IPS-18c (cell line): ENCODE data around the gene MAS1.
"Not testable (repeated sequence)": the region's sequence is repeated elsewhere in the genome, so short reads cannot be mapped to it uniquely, and the experiment has no call there.

ENCODE experiments used
- H3K4me3 ChIP-seq: 2 replicates; pipeline ENCODE4 v1.7.0; 2013; ENCODE audit warnings: low read depth, mild to moderate bottlenecking, low read length, moderate library complexity; ENCODE audit not compliant: insufficient read depth
- H3K9me3 ChIP-seq: one replicate; pipeline ENCODE4 v1.6.1; 2013; ENCODE audit warnings: mild to moderate bottlenecking, low read length, moderate library complexity; ENCODE audit not compliant: control insufficient read depth, insufficient read depth

Gene MAS1

GRCh38 chr6:159906400-159906799, 15.6 kb downstream of the MAS1 start:
- no peaks in the 10 kb centered on the region for H3K9me3 ChIP-seq
- no peak overlapping the region for H3K4me3 ChIP-seq

DNA sequence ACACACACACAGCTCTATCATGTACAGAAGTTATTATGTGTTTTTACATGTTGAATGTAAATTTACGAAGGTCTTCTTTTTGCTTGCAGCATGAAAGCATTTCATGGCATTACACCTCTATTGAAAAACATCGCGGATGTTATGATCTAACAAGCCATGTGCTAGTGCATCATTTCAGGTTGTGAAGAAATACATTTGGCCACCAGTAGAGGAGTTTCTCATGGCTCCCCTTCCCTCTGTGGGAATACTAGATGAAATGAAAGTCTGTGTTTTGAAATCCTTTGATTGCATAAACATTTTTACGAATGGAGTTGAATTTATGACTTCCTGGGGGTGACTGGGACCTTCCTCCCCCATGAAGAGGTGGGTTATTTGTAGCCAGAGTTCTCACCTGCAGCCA, 17.7 kb downstream of the MAS1 start:
- Histone ChIP-seq H3K4me3 (no peak overlapping the region), H3K9me3 (no peaks in the 10 kb centered on the region)

GRCh38 chr6:159908979-159909378, 18.2 kb downstream of the MAS1 start:
- Histone ChIP-seq H3K4me3 (no peak overlapping the region), H3K9me3 (no peaks in the 10 kb centered on the region)

- H3K4me3 ChIP-seq: no peak overlapping the region
- no peaks in the 10 kb centered on the region for H3K9me3 ChIP-seq
Measured at GRCh38 chr6:159910342-159910741, 19.6 kb downstream of the MAS1 start.

DNA sequence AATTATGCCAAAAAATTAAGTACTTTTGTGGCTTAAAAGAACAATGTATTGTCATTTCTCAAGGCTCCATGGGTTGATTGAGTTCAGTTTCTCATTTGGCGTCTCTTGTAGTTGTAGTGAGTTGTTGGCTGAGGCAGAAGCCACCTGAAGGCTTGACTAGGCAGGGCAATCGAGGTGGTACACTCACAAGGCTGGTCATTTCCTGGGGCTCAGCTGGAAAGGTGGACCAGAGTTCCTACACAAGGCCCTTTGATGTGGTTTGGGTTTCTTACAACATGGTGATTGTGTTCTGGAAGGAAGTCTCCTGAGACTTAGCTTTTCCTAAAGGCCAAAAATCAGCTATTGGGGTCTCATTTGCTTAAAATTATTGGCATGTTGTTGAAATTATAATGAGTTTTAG, 22.6 kb downstream of the MAS1 start:
- H3K4me3 ChIP-seq: no peak overlapping the region
- no peaks in the 10 kb centered on the region for H3K9me3 ChIP-seq

DNA sequence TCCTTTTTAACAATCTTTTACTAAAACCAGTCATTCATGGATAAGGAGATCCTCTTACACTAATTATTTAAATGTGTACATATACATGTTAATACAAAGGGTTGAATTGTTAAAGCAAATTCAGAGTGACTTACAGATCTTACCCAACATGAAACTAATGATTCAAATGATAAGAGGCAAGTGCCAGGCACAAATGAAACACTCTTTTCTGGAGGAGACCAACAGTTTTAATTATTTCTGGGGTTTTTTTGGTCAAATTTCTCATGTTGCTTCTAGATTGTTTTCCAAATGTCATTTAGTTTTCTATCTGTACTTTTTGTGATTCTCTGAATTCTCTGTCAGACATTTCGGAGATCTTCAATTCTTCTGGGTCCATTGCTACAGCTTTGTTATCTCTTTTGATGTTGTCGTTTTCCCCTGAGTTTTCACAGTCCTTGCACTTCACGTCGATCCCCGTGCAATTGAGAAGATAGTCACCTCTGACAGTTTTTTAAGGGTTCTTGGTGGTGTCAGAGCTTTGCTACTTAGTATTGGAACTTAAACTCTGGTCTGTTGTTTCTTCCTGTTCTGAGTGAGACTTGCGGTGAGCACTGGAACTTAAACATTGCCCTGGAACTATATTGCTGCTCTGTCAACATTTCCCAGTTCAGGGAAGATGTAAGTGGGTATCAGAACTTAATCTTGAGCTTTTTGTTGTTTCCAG, 23.2 kb downstream of the MAS1 start:
- Histone ChIP-seq H3K9me3 (no peaks in the 10 kb centered on the region), H3K4me3 (no peak overlapping the region)

- Histone ChIP-seq H3K9me3 (no peaks in the 10 kb centered on the region), H3K4me3 (no peak overlapping the region)
Measured at GRCh38 chr6:159914565-159914923, 23.8 kb downstream of the MAS1 start.

DNA sequence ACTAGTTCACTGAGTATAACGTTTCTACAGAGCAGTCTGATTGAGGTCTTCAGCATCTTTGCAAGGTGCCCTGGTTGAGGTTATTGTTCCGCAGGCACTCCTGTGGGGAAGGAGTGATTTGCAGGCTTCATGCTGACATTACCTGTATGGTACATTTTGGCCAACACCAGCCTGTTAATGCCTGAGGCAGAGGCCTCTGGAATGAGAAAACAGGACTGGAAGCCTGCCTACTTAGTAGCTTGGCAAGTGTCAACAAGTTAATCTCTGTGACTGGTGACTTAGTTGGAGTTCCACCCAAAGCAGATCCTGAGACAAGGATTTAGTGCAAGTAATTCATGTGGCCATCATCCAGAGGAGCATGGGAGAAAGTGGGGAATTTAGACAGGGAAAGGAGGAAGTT, 24.6 kb downstream of the MAS1 start:
- Histone ChIP-seq H3K4me3 (no peak overlapping the region), H3K9me3 (no peaks in the 10 kb centered on the region)

DNA sequence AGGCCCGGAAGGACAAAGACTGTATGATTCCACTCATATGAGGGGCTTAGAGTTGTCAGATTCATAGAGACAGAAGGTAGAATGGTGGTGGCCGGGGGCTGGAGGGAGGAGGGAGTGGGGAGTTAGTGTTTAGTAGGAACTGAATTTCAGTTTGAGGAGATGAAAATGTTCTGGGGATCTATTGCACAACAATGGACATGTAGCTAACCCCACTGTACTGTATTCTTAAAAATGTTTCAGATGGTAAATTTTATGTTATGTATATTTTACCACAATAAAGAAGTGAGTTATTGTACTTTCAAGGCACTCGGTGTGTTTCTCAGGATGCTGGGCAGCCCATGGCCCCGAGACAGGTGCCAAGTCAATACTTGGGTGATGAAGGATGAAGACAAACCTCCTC, 25.4 kb downstream of the MAS1 start:
- no peaks in the 10 kb centered on the region for H3K9me3 ChIP-seq
- H3K4me3 ChIP-seq: no peak overlapping the region

DNA sequence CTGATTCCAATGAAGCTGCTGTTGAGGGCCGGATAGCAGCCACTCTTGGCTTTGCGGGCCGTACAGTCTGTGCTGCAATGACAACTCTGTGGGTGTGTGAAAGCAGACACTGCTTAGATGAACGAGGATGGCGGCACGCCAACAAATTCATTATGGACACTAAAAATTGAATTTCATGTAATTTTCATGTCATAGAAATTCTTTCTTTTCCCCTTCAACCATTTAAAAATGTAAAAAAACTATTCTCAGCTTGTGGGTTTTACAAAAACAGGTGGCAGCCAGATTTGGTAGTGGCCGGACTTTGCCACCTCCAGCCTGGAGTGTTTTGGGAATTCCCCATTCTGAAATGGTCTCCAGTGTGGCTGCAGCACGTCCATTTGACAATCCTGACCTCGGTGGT, 26.0 kb downstream of the MAS1 start:
- no peak overlapping the region for H3K4me3 ChIP-seq
- no peaks in the 10 kb centered on the region for H3K9me3 ChIP-seq

DNA sequence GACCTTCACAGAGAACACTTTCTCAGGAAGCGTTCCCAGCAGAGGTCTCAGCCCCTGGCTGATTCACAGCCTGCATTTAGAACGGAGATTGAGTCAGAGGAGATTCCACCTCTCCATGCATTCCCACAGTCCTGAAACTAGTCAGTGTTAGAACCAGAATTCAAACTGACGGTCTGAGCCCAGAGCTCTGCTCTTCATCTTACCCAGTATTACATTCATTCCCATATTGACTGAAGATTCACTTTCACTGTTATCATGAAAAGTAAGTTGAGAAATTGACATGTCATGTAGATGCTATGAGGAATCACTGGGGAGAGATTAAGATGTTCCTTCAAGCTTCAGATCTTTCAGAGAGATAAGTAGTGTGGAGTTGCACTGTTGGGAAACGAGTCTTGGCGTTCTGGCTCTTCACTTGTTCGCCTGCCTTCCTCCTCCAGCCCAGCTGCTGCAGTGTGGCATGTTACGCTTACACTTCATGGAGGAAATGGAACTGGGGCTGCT, 28.3 kb downstream of the MAS1 start:
- no peak overlapping the region for H3K4me3 ChIP-seq
- H3K9me3 ChIP-seq: no peaks in the 10 kb centered on the region

DNA sequence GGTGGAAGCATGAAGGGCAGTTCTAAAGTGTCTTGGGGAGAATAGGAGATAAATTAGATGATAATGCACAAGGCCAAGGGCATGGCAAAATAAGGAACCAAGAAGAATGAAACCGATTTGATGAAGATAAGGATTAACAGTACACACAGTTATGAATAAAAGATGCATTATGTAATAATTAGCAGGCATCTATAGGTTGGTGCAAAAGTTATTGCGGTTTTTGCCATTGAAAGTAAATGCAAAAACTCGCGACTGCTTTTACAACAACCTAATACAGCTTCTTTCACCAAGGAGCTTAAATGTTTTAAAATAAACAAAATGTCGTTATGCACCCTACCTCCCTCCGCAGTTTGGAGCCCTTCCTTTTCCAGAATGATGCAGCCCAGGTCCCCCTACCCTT, 29.0 kb downstream of the MAS1 start:
- Histone ChIP-seq H3K9me3 (no peaks in the 10 kb centered on the region), H3K4me3 (no peak overlapping the region)

DNA sequence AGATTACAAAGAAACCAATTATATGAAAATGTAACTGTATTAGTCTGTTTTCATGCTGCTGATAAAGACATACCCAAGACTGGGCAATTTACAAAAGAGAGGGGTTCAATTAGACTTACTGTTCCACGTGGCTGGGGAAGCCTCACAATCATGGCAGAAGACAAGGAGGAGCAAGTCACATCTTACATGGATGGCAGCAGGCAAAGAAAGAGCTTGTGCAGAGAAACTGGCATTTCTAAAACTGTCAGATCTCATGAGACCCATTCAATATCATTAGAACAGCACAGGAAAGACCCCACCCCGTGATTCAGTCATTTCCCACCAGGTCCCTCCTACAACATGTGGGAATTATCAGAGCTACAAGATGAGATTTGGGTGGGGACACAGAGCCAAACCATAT, 33.4 kb downstream of the MAS1 start:
- not testable (repeated sequence) for H3K4me3 ChIP-seq, H3K9me3 ChIP-seq

DNA sequence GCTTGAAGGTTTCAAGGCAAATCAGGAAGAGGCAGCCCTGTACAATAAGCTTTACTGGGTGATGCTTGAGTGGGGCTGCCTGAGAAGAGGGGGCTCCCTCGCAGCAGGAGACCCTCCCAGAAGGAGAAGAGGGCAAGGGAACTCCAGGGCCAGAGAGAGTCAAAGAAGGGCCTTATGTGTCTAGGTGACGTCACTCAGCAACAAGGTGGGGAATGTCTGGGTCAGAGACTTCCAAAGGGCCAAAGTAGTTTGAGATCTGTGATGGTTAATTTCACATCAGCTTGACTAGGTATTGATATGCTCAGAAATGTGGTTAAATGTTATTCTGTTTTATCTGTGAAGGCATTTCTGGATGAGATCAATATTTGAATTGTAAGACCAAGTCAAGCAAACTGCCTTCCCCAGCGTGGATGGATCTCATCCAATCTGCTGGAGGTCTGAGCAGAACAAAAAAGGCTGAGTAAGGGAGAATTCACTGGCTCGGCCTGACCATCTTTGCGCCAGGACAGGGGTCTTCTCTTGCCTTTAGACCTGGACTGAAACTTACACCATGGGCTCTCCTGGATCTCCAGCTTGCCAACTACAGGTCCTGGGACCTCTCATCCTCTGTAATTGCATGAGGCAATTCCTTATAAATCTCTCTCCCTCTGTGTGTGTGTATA, 35.9 kb downstream of the MAS1 start:
- H3K9me3 ChIP-seq: no peaks in the 10 kb centered on the region
- H3K4me3 ChIP-seq: no peak overlapping the region

- no peak overlapping the region for H3K4me3 ChIP-seq
- H3K9me3 ChIP-seq: no peaks in the 10 kb centered on the region
Measured at GRCh38 chr6:159929819-159930218, 39.0 kb downstream of the MAS1 start.

DNA sequence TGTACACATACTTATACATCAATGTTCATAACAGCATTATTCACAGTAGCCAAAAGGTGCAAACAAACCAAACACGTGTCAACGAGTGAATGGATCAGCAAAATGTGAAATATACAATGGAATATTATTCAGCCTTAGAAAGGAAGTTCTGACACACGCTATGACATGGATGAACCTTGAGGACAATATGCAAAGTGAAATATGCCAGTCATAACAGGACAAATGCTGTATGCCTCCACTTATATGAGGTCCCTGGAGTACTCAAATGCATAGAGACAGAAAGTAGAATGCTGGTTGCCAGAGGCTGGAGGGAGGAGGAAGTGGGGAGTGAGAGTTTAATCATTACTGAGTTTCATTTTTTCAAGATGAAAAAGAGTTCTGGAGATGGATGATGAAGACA, 40.3 kb downstream of the MAS1 start:
- H3K9me3 ChIP-seq: no peaks in the 10 kb centered on the region
- H3K4me3 ChIP-seq: no peak overlapping the region

- Histone ChIP-seq H3K9me3 (no peaks in the 10 kb centered on the region), H3K4me3 (no peak overlapping the region)
Measured at GRCh38 chr6:159931846-159932245, 41.1 kb downstream of the MAS1 start.

DNA sequence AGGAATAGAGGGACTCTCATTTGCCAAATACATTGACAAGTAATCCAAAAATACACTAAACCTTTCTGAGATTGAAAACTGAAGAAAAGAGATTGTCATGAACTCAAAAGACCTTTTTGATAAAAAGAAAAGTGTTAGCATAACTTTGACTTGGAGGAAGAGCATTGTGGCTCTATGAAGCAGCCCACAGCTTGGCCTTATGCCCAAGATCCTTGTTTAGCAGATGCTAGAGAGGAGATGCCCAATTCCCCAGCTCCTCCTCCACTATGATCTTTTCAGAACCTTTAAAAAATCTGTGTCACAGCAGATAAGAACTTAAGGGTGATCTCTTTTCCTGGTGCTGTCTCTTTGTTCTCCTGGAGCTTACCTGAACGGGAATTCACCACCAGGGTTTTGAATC, 42.3 kb downstream of the MAS1 start:
- no peaks in the 10 kb centered on the region for H3K9me3 ChIP-seq
- H3K4me3 ChIP-seq: no peak overlapping the region

- H3K4me3 ChIP-seq: no peak overlapping the region
- H3K9me3 ChIP-seq: no peaks in the 10 kb centered on the region
Measured at GRCh38 chr6:159934181-159934580, 43.4 kb downstream of the MAS1 start.
